GM23338 (cell line): ENCODE data around the gene EEA1. TPM values are rescaled to one million over a fixed set of nuclear protein-coding genes. Genes with fewer than 3 reads are reported as not detected.

Experiments
- ATAC-seq: fragments of 200-7000 bp; cut with Tn5 transposase; 3 replicates; pipeline ENCODE4 v1.9.1; 2020
- DNase-seq: peaks from one replicate; pipeline ENCODE4 v3.0.0-alpha.2; 2015; ENCODE audit warnings: low spot score
- H2AFZ ChIP-seq: fragments of 200-600 bp; sonication (generic); 2 replicates; pipeline ENCODE4 v1.8.0; 2016; ENCODE audit warnings: antibody characterized with exemption, mild to moderate bottlenecking, moderate library complexity
- H3F3A ChIP-seq: fragments of 200-600 bp; sonication (generic); replicated peaks from 2 replicates; pipeline ENCODE4 v1.8.0; 2017; ENCODE audit warnings: antibody characterized with exemption, mixed run types, low read depth
- H3K27ac ChIP-seq: fragments of 200-600 bp; sonication (generic); 2 replicates; pipeline ENCODE4 v1.6.1; 2016; ENCODE audit warnings: low read depth
- H3K27me3 ChIP-seq: fragments of 200-600 bp; sonication (generic); 2 replicates; pipeline ENCODE4 v1.8.0; 2016; ENCODE audit warnings: mild to moderate bottlenecking, mixed run types, moderate library complexity; ENCODE audit not compliant: insufficient read depth
- H3K36me3 ChIP-seq: fragments of 200-600 bp; sonication (generic); 2 replicates; pipeline ENCODE4 v1.8.0; 2016; ENCODE audit warnings: mild to moderate bottlenecking; ENCODE audit not compliant: insufficient read depth
- H3K4me1 ChIP-seq: fragments of 200-600 bp; sonication (generic); 2 replicates; pipeline ENCODE4 v1.8.0; 2016; ENCODE audit warnings: mild to moderate bottlenecking, moderate library complexity; ENCODE audit not compliant: insufficient read depth
- H3K4me2 ChIP-seq: fragments of 200-600 bp; sonication (generic); 2 replicates; pipeline ENCODE4 v1.7.1; 2017; ENCODE audit warnings: mixed run types
- H3K4me3 ChIP-seq: fragments of 200-600 bp; sonication (generic); 2 replicates; pipeline ENCODE4 v1.6.1; 2016; ENCODE audit warnings: mixed run types
- H3K79me2 ChIP-seq: fragments of 200-600 bp; sonication (generic); replicated peaks from 2 replicates; pipeline ENCODE4 v1.8.0; 2017; ENCODE audit warnings: mild to moderate bottlenecking; ENCODE audit not compliant: insufficient read depth
- H3K9me2 ChIP-seq: fragments of 200-600 bp; sonication (generic); 2 replicates; pipeline ENCODE4 v1.8.0; 2017; ENCODE audit not compliant: insufficient read depth
- H4K20me1 ChIP-seq: fragments of 200-600 bp; sonication (generic); replicated peaks from 2 replicates; pipeline ENCODE4 v1.8.0; 2017; ENCODE audit warnings: mild to moderate bottlenecking; ENCODE audit not compliant: insufficient read depth
- H3K27ac Mint-ChIP-seq: 2 replicates; pipeline ENCODE4 v1.8.0; 2020; ENCODE audit warnings: inconsistent platforms, mild to moderate bottlenecking, moderate library complexity, mixed read lengths
- H3K27me3 Mint-ChIP-seq: 3 replicates; pipeline ENCODE4 v1.8.0; 2022; ENCODE audit warnings: low read depth, mild to moderate bottlenecking, moderate library complexity, mixed read lengths, inconsistent platforms; ENCODE audit not compliant: insufficient read depth, poor library complexity
- H3K36me3 Mint-ChIP-seq: 3 replicates; pipeline ENCODE4 v1.8.0; 2021; ENCODE audit warnings: low read depth, mild to moderate bottlenecking, inconsistent platforms, moderate library complexity, mixed read lengths
- H3K4me1 Mint-ChIP-seq: 3 replicates; pipeline ENCODE4 v1.8.0; 2020; ENCODE audit warnings: mild to moderate bottlenecking, inconsistent platforms, mixed read lengths
- H3K4me3 Mint-ChIP-seq: 3 replicates; pipeline ENCODE4 v1.8.0; 2021; ENCODE audit warnings: moderate library complexity, mild to moderate bottlenecking, inconsistent platforms, mixed read lengths
- H3K9me3 Mint-ChIP-seq: 3 replicates; pipeline ENCODE4 v1.8.0; 2020; ENCODE audit warnings: moderate library complexity, mild to moderate bottlenecking, inconsistent platforms, mixed read lengths
- CREB1 ChIP-seq: fragments of 250-450 bp; sonication (Bioruptor Pico); IDR thresholded peaks from 2 replicates; pipeline ENCODE4 v1.5.0; 2020; ENCODE audit warnings: low read depth, mild to moderate bottlenecking, moderate library complexity
- CTCF ChIP-seq, 2 experiments: fragments of 200-600 bp in 1 of 2; sonication (generic) in 1 of 2; conservative IDR thresholded peaks; 2 replicates each; pipeline versions ENCODE4 v1.5.1 to v1.6.1; 2016 to 2017; ENCODE audit warnings: antibody characterized with exemption in 2 of 2, low read depth in 2 of 2, mild to moderate bottlenecking in 2 of 2, moderate library complexity in 1 of 2
- ETS1 ChIP-seq: IDR thresholded peaks from 2 replicates; pipeline ENCODE4 v1.6.1; 2016; ENCODE audit warnings: antibody characterized with exemption
- POLR2AphosphoS5 ChIP-seq: IDR thresholded peaks from 2 replicates; pipeline ENCODE4 v1.6.1; 2016; ENCODE audit warnings: antibody characterized with exemption, low read depth
- REST ChIP-seq: IDR thresholded peaks from one replicate; pipeline ENCODE4 v1.6.1; 2018; ENCODE audit warnings: antibody characterized with exemption; ENCODE audit not compliant: unreplicated experiment
- STAT1 ChIP-seq: IDR thresholded peaks from one replicate; pipeline ENCODE4 v1.6.1; 2016; ENCODE audit warnings: antibody characterized with exemption; ENCODE audit not compliant: unreplicated experiment
- polyA plus RNA-seq: library from polyadenylated mRNA; unstranded; fragments of >200 nt; fragmentation: Nextera tagmentation; extraction: Ambion mirVana; gene quantifications from 2 replicates; pipeline ENCODE4 v1.2.1, GENCODE V29; 2016
- total RNA-seq: library from RNA; depleted of rRNA; stranded (reverse); fragments of >200 nt; shearing (Covaris generic); gene quantifications from 2 replicates; pipeline ENCODE4 v1.2.3, GENCODE V29; 2014

The EEA1 gene
- total and polyA plus RNA-seq, 2 experiments from 2014 or later = 10.0 to 41.1 TPM

DNA sequence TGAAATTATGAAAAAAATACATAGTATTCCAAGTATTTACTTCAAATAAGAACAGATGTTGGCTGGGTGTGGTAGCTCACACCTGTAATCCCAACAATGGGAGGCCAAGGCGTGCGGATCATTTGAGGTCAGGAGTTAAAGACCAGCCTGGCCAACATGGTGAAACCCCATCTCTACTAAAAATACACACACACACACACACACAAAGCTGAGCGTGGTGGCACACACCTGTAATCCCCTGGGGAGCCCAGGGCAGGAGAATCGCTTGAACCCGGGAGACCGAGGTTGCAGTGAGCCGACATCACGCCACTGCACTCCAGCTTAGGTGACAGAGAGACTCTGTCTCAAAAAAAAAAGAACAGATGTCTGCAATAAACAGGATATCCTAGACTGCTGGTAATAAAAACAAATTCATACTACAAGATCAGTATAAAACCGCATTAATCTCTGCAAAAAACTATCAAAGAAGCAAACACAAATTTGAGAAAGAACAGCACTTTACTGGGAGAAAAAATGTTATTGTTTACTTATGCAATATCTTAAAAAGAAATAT, 23.8 kb downstream of the EEA1 start:
- no peaks in the 10 kb centered on the region for H3K9me2 ChIP-seq
- no peaks in the 10 kb centered on the region; the same call in 1 of the 2 replicates for H3K36me3 ChIP-seq
- H3K79me2 ChIP-seq = peaks cover 96% of the 10 kb centered on the region
- H3K4me1 Mint-ChIP-seq = no peaks in the 10 kb centered on the region; the same call in 1 of the 3 replicates
- no peaks in the 10 kb centered on the region for H3K27me3 ChIP-seq
- no peaks in the 10 kb centered on the region for H3F3A ChIP-seq
- DNase-seq (no peak), ATAC-seq (no peak)
- H3K36me3 Mint-ChIP-seq = peaks cover 16% of the 10 kb centered on the region; the same call in 2 of the 3 replicates
- H3K4me3 ChIP-seq = no peak overlapping the region
- H3K27me3 Mint-ChIP-seq = no peaks in the 10 kb centered on the region
- no peak overlapping the region for H3K4me3 Mint-ChIP-seq
- no peak overlapping the region for H3K27ac Mint-ChIP-seq
- no peaks in the 10 kb centered on the region for H4K20me1 ChIP-seq
- peaks cover 8% of the 10 kb centered on the region; the same call in 1 of the 2 replicates for H3K4me1 ChIP-seq
- H2AFZ ChIP-seq = no peak overlapping the region
- H3K4me2 ChIP-seq = no peak overlapping the region
- H3K27ac ChIP-seq = no peak overlapping the region
- H3K9me3 Mint-ChIP-seq = peaks cover 15% of the 10 kb centered on the region; the same call in 2 of the 3 replicates
- TF ChIP-seq CTCF (conservative IDR thresholded peaks at IDR 0.05; ENCODE audit: low read depth in 2 of 2) (no peak), POLR2AphosphoS5 (no peak), CREB1 (CRISPR knock-in tag) (no peak), REST (no peak)

- Histone ChIP-seq H3F3A (no peaks in the 10 kb centered on the region), H3K4me3 (no peak overlapping the region), H3K27ac (no peak overlapping the region), H3K27me3 (no peaks in the 10 kb centered on the region), H3K4me2 (no peak overlapping the region), H3K4me1 (no peaks in the 10 kb centered on the region), H3K79me2 (peaks cover 76% of the 10 kb centered on the region), H3K9me2 (no peaks in the 10 kb centered on the region), H4K20me1 (no peaks in the 10 kb centered on the region), H3K36me3 (no peaks in the 10 kb centered on the region), H2AFZ (no peak overlapping the region)
- DNase-seq = no peak
- Mint-ChIP-seq H3K27me3 (no peaks in the 10 kb centered on the region), H3K36me3 (peaks cover 6% of the 10 kb centered on the region; the same call in 2 of the 3 replicates), H3K4me1 (peaks cover 3% of the 10 kb centered on the region), H3K9me3 (no peaks in the 10 kb centered on the region), H3K4me3 (no peak overlapping the region), H3K27ac (no peak overlapping the region)
- no peak for ATAC-seq
- TF ChIP-seq ETS1 (no peak), CTCF (conservative IDR thresholded peaks at IDR 0.05; ENCODE audit: low read depth in 2 of 2) (no peak), STAT1 (no peak)
These were observed 28.2 kb downstream of the EEA1 start for GRCh38 chr12:92900941-92901340.
